MCF 10A (cell line): ENCODE measurements around the gene ZNF264. TPM values are rescaled to one million over a fixed set of nuclear protein-coding genes. Genes with fewer than 3 reads are reported as not detected.
"Not testable (repeated sequence)": the region's sequence is repeated elsewhere in the genome, so short reads cannot be mapped to it uniquely, and the experiment has no call there.

ENCODE experiments used
- BruUV-seq: library from RNA; stranded (reverse); fragments of 400-500 nt; replicated peaks from 2 replicates; lab custom pipeline; 2021; lab: Mats Ljungman, UMichigan
- CTCF ChIA-PET: fragments of 300-600 bp; sonication (Branson Sonifier 250); formaldehyde crosslinking; extraction: SDS; loops from one replicate; lab custom pipeline; 2021; ENCODE audit warnings: antibody characterized with exemption, inconsistent platforms; lab: Yijun Ruan, JAX
- POLR2A ChIA-PET: fragments of 300-600, 350-650 bp; sonication (Branson Sonifier 250); formaldehyde crosslinking; extraction: SDS; loops from one replicate; lab custom pipeline; 2020; ENCODE audit warnings: antibody characterized with exemption, inconsistent platforms; lab: Yijun Ruan, JAX
- DNase-seq: peaks from one replicate; pipeline ENCODE4 v3.0.0-alpha.2; 2018; ENCODE audit not compliant: unreplicated experiment
- H3K27ac Mint-ChIP-seq: one replicate; pipeline ENCODE4 v1.8.0; 2022; ENCODE audit warnings: mild to moderate bottlenecking, low read depth, mixed read lengths; ENCODE audit not compliant: unreplicated experiment
- H3K27me3 Mint-ChIP-seq: one replicate; pipeline ENCODE4 v1.8.0; 2022; ENCODE audit warnings: mixed read lengths; ENCODE audit not compliant: insufficient read depth, unreplicated experiment
- H3K36me3 Mint-ChIP-seq: one replicate; pipeline ENCODE4 v1.8.0; 2022; ENCODE audit warnings: mild to moderate bottlenecking, moderate library complexity, mixed read lengths; ENCODE audit not compliant: insufficient read depth, unreplicated experiment
- H3K4me1 Mint-ChIP-seq: one replicate; pipeline ENCODE4 v1.8.0; 2022; ENCODE audit warnings: mixed read lengths; ENCODE audit not compliant: insufficient read depth, unreplicated experiment
- H3K4me3 Mint-ChIP-seq: one replicate; pipeline ENCODE4 v1.8.0; 2022; ENCODE audit warnings: mild to moderate bottlenecking, moderate library complexity, mixed read lengths; ENCODE audit not compliant: unreplicated experiment
- H3K9me3 Mint-ChIP-seq: one replicate; pipeline ENCODE4 v1.8.0; 2022; ENCODE audit warnings: mixed read lengths; ENCODE audit not compliant: unreplicated experiment
- intact Hi-C: fragments of 100-400 bp; cut with micrococcal nuclease; formaldehyde crosslinking; loops from 2 replicates; pipeline ENCODE4 v1.14.1; 2022
- total RNA-seq: library from RNA; stranded (reverse); gene quantifications from 2 replicates; pipeline ENCODE4 v1.2.3, GENCODE V29; 2022
- TF ChIP-seq, protein P1 (sequence below): fragments of 200-600 bp; IDR thresholded peaks from one replicate; pipeline ENCODE4 v1.8.0; 2022; ENCODE audit warnings: antibody characterized with exemption, mild to moderate bottlenecking; ENCODE audit not compliant: unreplicated experiment

ZNF264 gene
- total RNA-seq, 1 experiment from 2014 or later, result 34.4 TPM

DNA sequence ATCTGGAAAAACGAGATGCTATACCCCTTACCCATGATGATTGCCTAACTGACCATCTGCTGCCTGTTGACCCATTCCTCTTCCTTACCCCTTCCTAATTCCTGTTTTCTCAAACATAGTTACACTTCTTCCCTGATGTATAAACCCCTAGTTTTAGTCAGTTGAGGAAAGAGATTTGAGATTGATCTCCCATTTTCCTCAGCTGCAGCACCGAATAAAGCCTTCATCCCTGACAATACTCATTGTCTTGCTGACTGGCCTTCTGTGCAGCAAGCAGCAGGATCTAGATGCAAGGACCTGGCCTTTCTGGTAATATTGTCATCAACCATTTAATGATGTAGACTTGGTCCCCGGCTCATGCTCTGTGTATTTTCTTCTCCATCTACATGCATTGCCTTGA, 999 bp upstream of the ZNF264 start:
- no TSS peak for BruUV-seq
- DNase-seq, result no peak
- H3K4me1 Mint-ChIP-seq, result peaks cover 22% of the 10 kb centered on the region
- H3K36me3 Mint-ChIP-seq, result peaks cover 32% of the 10 kb centered on the region
- POLR2A ChIA-PET, result interaction anchor here (0.6 to 2.5 kb wide), 7 partner anchors 10 to 1353 kb away, joined by 3 to 23 read pairs (median 5); partner anchors contain the start of genes TRIM28 and ZNF805
- no peaks in the 10 kb centered on the region for H3K27me3 Mint-ChIP-seq
- H3K9me3 Mint-ChIP-seq, result peaks cover 24% of the 10 kb centered on the region
- intact Hi-C loops, result no loop called here
- peak overlapping the region; percentile 96 for H3K27ac Mint-ChIP-seq
- H3K4me3 Mint-ChIP-seq, result peak overlapping the region; percentile 97
- TF ChIP-seq, protein P1, sequence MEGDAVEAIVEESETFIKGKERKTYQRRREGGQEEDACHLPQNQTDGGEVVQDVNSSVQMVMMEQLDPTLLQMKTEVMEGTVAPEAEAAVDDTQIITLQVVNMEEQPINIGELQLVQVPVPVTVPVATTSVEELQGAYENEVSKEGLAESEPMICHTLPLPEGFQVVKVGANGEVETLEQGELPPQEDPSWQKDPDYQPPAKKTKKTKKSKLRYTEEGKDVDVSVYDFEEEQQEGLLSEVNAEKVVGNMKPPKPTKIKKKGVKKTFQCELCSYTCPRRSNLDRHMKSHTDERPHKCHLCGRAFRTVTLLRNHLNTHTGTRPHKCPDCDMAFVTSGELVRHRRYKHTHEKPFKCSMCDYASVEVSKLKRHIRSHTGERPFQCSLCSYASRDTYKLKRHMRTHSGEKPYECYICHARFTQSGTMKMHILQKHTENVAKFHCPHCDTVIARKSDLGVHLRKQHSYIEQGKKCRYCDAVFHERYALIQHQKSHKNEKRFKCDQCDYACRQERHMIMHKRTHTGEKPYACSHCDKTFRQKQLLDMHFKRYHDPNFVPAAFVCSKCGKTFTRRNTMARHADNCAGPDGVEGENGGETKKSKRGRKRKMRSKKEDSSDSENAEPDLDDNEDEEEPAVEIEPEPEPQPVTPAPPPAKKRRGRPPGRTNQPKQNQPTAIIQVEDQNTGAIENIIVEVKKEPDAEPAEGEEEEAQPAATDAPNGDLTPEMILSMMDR, result no peak
- CTCF ChIA-PET, result interaction anchor here (1.2 kb wide), 1 partner anchor 20 kb away, joined by 3 read pairs; no protein-coding TSS in a partner anchor

- no TSS peak for BruUV-seq
- intact Hi-C loops, result no loop called here
- peaks cover 46% of the 10 kb centered on the region for H3K36me3 Mint-ChIP-seq
- peaks cover 29% of the 10 kb centered on the region for H3K9me3 Mint-ChIP-seq
- peaks cover 22% of the 10 kb centered on the region for H3K4me1 Mint-ChIP-seq
- H3K27me3 Mint-ChIP-seq, result no peaks in the 10 kb centered on the region
- peak overlapping the region; percentile 96 for H3K27ac Mint-ChIP-seq
- CTCF ChIA-PET, result interaction anchor here (0.7 kb wide), 1 partner anchor 1355 kb away, joined by 3 read pairs; no protein-coding TSS in a partner anchor
- DNase-seq, result peak; percentile 9
- peak overlapping the region; percentile 97 for H3K4me3 Mint-ChIP-seq
- TF ChIP-seq, protein P1, result no peak
- POLR2A ChIA-PET, result interaction anchor here (0.6 to 2.5 kb wide), 13 partner anchors 8 to 1228 kb away, joined by 3 to 23 read pairs (median 5); partner anchors contain the start of genes ZNF749 and ZNF805
Observed at GRCh38 chr19:57192077-57192420, 749 bp downstream of the ZNF264 start.

DNA sequence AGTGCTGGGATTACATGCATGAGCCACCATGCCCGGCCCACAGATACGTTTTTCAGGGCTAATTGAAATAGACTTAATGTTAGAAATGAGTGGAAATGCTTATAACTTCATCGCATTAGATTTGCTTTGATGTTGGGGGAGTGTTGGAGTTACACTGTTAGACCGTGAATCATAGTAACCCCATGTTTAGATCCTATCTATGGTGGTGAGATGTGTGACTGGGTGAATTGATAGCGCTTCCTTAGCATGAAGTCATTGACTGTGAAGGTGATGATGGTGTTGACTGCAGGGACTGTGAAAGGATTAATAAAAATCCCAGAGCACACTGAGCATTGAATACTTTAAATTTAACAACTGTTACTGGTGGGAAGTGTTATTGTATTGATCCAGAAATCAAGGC, 1.7 kb downstream of the ZNF264 start:
- no TSS peak for BruUV-seq
- H3K9me3 Mint-ChIP-seq, result peaks cover 24% of the 10 kb centered on the region
- H3K4me1 Mint-ChIP-seq, result peaks cover 22% of the 10 kb centered on the region
- intact Hi-C loops, result no loop called here
- H3K36me3 Mint-ChIP-seq, result peaks cover 51% of the 10 kb centered on the region
- TF ChIP-seq, protein P1, result no peak
- ChIA-PET POLR2A (interaction anchor here (0.6 to 2.5 kb wide), 5 partner anchors 7 to 790 kb away, joined by 3 to 15 read pairs (median 8); no protein-coding TSS in a partner anchor), CTCF (no interaction called here)
- H3K27ac Mint-ChIP-seq, result peak overlapping the region; percentile 35
- DNase-seq, result no peak
- H3K4me3 Mint-ChIP-seq, result peak overlapping the region; percentile 97
- H3K27me3 Mint-ChIP-seq, result no peaks in the 10 kb centered on the region

- BruUV-seq, DNase-seq, CTCF ChIA-PET, POLR2A ChIA-PET, H3K27me3 Mint-ChIP-seq, H3K27ac Mint-ChIP-seq, H3K4me3 Mint-ChIP-seq, intact Hi-C loops: not testable (repeated sequence)
- H3K9me3 Mint-ChIP-seq, result peaks cover 14% of the 10 kb centered on the region
- peaks cover 16% of the 10 kb centered on the region for H3K4me1 Mint-ChIP-seq
- H3K36me3 Mint-ChIP-seq, result peaks cover 68% of the 10 kb centered on the region
Observed at GRCh38 chr19:57197874-57198273, 6.6 kb downstream of the ZNF264 start.
